LNCaP clone FGC (cell line): ENCODE results near the gene VPS33A.
"Not testable (repeated sequence)": the region's sequence is repeated elsewhere in the genome, so short reads cannot be mapped to it uniquely, and the experiment has no call there.

Experiments
- DNase-seq: peaks from one replicate; pipeline ENCODE4 v3.0.0-alpha.2; 2011; ENCODE audit warnings: low read depth
- H3K4me3 ChIP-seq: 2 replicates; pipeline ENCODE4 v1.5.1; 2011; ENCODE audit warnings: mild to moderate bottlenecking, low read depth, low read length, control low read depth
- CTCF ChIP-seq: IDR thresholded peaks from 2 replicates; pipeline ENCODE4 v1.5.1; 2012; ENCODE audit warnings: mild to moderate bottlenecking; ENCODE audit not compliant: control insufficient read depth, insufficient read depth; ENCODE audit errors: extremely low read depth

VPS33A gene

DNA sequence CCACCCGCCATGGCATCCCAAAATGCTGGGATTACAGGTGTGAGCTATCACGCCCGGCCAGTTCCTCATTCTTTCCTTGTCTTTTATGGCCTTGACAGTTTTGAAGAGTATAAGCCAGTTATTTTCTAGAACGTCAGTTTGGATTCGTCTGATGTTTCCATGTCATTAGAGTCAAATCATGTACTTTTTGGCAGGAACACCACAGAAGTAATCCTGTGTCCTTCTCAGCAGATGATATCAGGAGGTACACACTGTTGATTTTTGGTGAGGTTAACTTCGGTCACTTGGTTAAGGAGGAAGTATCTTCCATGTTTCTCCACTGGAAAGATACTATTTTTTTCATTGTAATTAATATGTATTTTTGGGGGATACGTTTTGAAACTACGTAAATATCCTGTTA, 25.1 kb upstream of the VPS33A start:
- H3K4me3 ChIP-seq, result no peak overlapping the region
- TF ChIP-seq CTCF, result no peak
- DNase-seq, result peak; percentile 50

GRCh38 chr12:122283680-122284079, 17.4 kb upstream of the VPS33A start:
- no peak overlapping the region for H3K4me3 ChIP-seq
- no peak for DNase-seq
- no peak for TF ChIP-seq CTCF

- H3K4me3 ChIP-seq, result no peak overlapping the region
- DNase-seq, result no peak
- TF ChIP-seq CTCF, result no peak
These were observed 15.8 kb upstream of the VPS33A start for GRCh38 chr12:122282061-122282460.

DNA sequence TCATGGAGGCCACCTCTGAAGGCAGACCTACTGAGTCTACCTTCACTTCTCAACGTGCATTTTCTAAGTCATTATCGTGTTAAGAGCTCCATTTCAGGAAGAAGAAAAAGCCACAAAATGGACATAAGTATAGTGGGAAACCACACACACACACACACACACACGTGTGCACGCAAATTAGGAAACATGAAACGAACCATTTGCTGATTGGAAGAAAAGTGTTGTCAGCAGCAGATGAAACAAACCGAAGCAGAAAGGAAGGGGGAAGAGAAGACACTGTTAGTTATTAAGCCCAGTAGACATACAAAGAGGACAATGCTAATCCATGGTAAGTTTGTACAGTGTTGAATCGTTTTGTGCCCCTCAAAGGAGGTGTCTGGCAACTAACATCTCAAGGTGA, 9.9 kb upstream of the VPS33A start:
- DNase-seq, result no peak
- H3K4me3 ChIP-seq, result no peak overlapping the region
- TF ChIP-seq CTCF, result no peak

DNA sequence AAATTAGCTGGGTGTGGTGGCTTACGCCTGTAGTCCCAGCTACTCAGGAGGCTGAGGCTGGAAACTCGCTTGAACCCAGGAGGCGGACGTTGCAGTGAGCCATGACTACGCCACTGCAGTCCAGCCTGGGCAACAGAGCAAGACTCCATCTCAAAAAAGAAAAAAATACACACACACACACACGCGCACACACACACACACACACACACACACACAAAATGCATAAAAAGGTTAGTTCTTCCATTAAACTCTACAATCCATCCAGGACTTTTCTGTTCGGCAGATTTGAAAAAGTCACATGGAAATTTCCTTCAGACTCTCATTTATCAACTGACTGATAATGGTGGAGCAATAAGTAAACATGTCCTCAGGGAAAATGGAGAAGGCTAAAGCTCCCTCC, 9.2 kb upstream of the VPS33A start:
- DNase-seq, result no peak
- no peak for TF ChIP-seq CTCF
- no peak overlapping the region for H3K4me3 ChIP-seq

DNA sequence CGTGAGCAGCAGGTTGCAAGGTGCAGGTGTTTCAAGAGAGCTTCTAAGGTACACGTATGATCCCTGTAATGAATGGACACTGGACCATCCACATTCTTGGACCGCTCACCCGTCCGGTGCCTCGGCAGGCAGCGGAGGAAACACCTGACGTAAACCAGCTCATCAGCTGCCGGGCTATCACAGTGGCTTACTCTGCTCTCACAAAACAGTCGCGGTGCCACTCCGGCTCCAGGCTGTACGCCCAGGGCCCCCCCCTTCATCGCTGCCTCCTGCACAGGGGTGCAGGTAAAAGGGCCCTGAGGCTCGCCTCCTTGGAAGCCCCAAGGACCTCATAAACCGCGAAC, 436 bp downstream of the VPS33A start:
- no peak for TF ChIP-seq CTCF
- H3K4me3 ChIP-seq, result peak overlapping the region; percentile 77
- no peak for DNase-seq

DNA sequence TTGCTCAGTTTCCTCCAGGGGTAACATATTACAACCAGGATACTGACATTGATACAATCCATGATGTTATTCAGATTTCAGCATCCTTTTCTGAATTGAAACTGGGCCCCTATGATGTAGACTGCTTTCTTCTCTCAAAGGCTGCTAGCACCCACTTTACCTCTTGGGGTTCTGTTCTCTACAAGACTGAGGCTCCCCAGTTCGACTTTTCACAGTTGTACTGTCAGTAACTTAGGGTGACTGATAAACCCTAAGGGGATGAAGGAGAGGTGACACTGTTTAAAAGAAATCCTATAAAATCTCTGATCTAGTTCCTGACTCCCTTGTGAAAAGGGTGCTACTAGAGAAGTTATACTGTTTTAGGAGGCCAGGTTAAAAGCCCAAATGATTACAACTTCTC, 818 bp downstream of the VPS33A start:
- TF ChIP-seq CTCF, result no peak
- DNase-seq, result no peak
- H3K4me3 ChIP-seq, result peak overlapping the region; percentile 77

GRCh38 chr12:122260735-122261134, 5.6 kb downstream of the VPS33A start:
- DNase-seq, H3K4me3 ChIP-seq: not testable (repeated sequence)

DNA sequence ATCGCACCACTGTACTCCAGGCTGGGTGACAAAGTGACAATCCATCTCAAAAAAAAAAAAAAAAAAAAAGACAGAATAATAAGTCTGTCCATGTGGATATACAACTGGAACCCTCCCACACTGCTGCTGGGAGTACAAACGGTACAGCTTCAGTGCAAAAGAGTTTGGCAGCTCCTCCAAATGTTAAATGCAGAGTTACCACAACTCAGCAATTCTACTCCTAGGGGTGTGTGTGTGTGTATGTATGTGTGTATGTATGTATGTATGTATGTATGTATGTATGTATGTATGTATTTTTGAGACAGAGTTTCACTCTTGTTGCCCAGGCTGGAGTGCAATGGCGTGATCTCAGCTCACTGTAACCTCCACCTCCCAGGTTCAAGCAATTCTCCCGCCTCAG, 7.4 kb downstream of the VPS33A start:
- H3K4me3 ChIP-seq, DNase-seq: not testable (repeated sequence)

GRCh38 chr12:122258462-122258861, 7.8 kb downstream of the VPS33A start:
- DNase-seq, H3K4me3 ChIP-seq: not testable (repeated sequence)
